SU-DHL-6 (cell line): ENCODE measurements around the gene AMER2.

Experiments used
- CTCF ChIP-seq: fragments of 200-600 bp; sonication (generic); IDR thresholded peaks from one replicate; pipeline ENCODE4 v1.5.1; 2017; ENCODE audit warnings: antibody characterized with exemption, mild to moderate bottlenecking, low read length, moderate library complexity; ENCODE audit not compliant: insufficient read depth, poor library complexity, severe bottlenecking
- EZH2phosphoT487 ChIP-seq: fragments of 200-600 bp; sonication (generic), shearing (Covaris generic); conservative IDR thresholded peaks from 2 replicates; pipeline ENCODE4 v1.6.1; 2018; ENCODE audit warnings: mild to moderate bottlenecking, antibody characterized with exemption, low read length, moderate library complexity, mixed read lengths

- TF ChIP-seq CTCF, result no peak
- TF ChIP-seq EZH2phosphoT487, result no peak
These were observed 35.3 kb upstream of the AMER2 start for GRCh38 chr13:25207291-25207810.
